Loucy (cell line): ENCODE measurements around the gene MMP2.

Source experiments
- H2AFZ ChIP-seq: fragments of 200-600 bp; sonication (generic); 2 replicates; pipeline ENCODE4 v1.6.0; 2016; ENCODE audit warnings: antibody characterized with exemption, mild to moderate bottlenecking, low read length, moderate library complexity
- H3F3A ChIP-seq: fragments of 200-600 bp; 2 replicates; pipeline ENCODE4 v1.6.0; 2016; ENCODE audit warnings: antibody characterized with exemption, low read depth, mild to moderate bottlenecking
- H3K27me3 ChIP-seq: fragments of 200-600 bp; sonication (generic); 2 replicates; pipeline ENCODE4 v1.6.1; 2014; ENCODE audit warnings: low read length, mild to moderate bottlenecking; ENCODE audit not compliant: insufficient read depth, poor library complexity, severe bottlenecking
- H3K36me3 ChIP-seq: fragments of 200-600 bp; sonication (generic); 2 replicates; pipeline ENCODE4 v1.6.1; 2016; ENCODE audit warnings: low read length; ENCODE audit not compliant: insufficient read depth
- H3K4me1 ChIP-seq: fragments of 200-600 bp; sonication (generic); 2 replicates; pipeline ENCODE4 v1.5.1; 2014; ENCODE audit warnings: low read length, mild to moderate bottlenecking; ENCODE audit not compliant: insufficient read depth, poor library complexity, severe bottlenecking
- H3K4me2 ChIP-seq: fragments of 200-600 bp; sonication (generic); 2 replicates; pipeline ENCODE4 v1.6.0; 2014; ENCODE audit warnings: antibody characterized with exemption, low read length, low read depth, mild to moderate bottlenecking; ENCODE audit not compliant: poor library complexity, severe bottlenecking
- H3K4me3 ChIP-seq: fragments of 200-600 bp; sonication (generic); 2 replicates; pipeline ENCODE4 v1.5.1; 2014; ENCODE audit warnings: low read length, mild to moderate bottlenecking, mixed read lengths; ENCODE audit not compliant: poor library complexity, severe bottlenecking
- H3K79me2 ChIP-seq: fragments of 200-600 bp; sonication (generic); 2 replicates; pipeline ENCODE4 v1.6.1; 2014; ENCODE audit warnings: low read length; ENCODE audit not compliant: insufficient read depth
- H3K9ac ChIP-seq: fragments of 200-600 bp; sonication (generic); 2 replicates; pipeline ENCODE4 v1.6.0; 2014; ENCODE audit warnings: mild to moderate bottlenecking, low read depth, low read length, moderate library complexity; ENCODE audit not compliant: poor library complexity, severe bottlenecking
- H3K9me2 ChIP-seq: fragments of 200-600 bp; sonication (generic); replicated peaks from 2 replicates; pipeline ENCODE4 v1.6.1; 2016; ENCODE audit warnings: low read depth, low read length, mixed read lengths
- H3K9me3 ChIP-seq: fragments of 200-600 bp; sonication (generic); 2 replicates; pipeline ENCODE4 v1.6.1; 2014; ENCODE audit warnings: mild to moderate bottlenecking, antibody characterized with exemption, low read length, low read depth; ENCODE audit not compliant: insufficient read depth
- H4K20me1 ChIP-seq: fragments of 200-600 bp; sonication (generic); 2 replicates; pipeline ENCODE4 v1.6.0; 2014; ENCODE audit warnings: antibody characterized with exemption, low read length, mild to moderate bottlenecking; ENCODE audit not compliant: insufficient read depth, poor library complexity, severe bottlenecking
- CTCF ChIP-seq: fragments of 200-600 bp; sonication (generic); conservative IDR thresholded peaks from 2 replicates; pipeline ENCODE4 v1.5.1; 2014; ENCODE audit warnings: mild to moderate bottlenecking, antibody characterized with exemption, low read length
- EZH2phosphoT487 ChIP-seq: fragments of 200-600 bp; IDR thresholded peaks from 2 replicates; pipeline ENCODE4 v1.6.1; 2018; ENCODE audit warnings: antibody characterized with exemption, mild to moderate bottlenecking, moderate library complexity, borderline replicate concordance

The MMP2 gene

GRCh38 chr16:55434000-55434399 is 45.0 kb upstream of the MMP2 start:
- H3K4me3 ChIP-seq = no peak overlapping the region
- H4K20me1 ChIP-seq = no peaks in the 10 kb centered on the region
- no peak for TF ChIP-seq EZH2phosphoT487
- TF ChIP-seq CTCF = no peak
- H3K4me1 ChIP-seq = peaks cover 54% of the 10 kb centered on the region
- no peaks in the 10 kb centered on the region for H3K27me3 ChIP-seq
- H3K9me2 ChIP-seq = no peaks in the 10 kb centered on the region
- H3K79me2 ChIP-seq = no peaks in the 10 kb centered on the region
- H2AFZ ChIP-seq = peak overlapping the region; percentile 14
- H3F3A ChIP-seq = no peaks in the 10 kb centered on the region
- H3K9me3 ChIP-seq = no peaks in the 10 kb centered on the region
- no peaks in the 10 kb centered on the region for H3K36me3 ChIP-seq
- H3K4me2 ChIP-seq = no peak overlapping the region
- H3K9ac ChIP-seq = peak overlapping the region; percentile 58

- peak overlapping the region; percentile 45 for H3K4me3 ChIP-seq
- H3K9me3 ChIP-seq = no peaks in the 10 kb centered on the region
- no peaks in the 10 kb centered on the region for H3K9me2 ChIP-seq
- no peaks in the 10 kb centered on the region for H3K79me2 ChIP-seq
- H3K4me2 ChIP-seq = peak overlapping the region; percentile 79
- H2AFZ ChIP-seq = peak overlapping the region; percentile 10; the same call in 1 of the 2 replicates
- peak overlapping the region; percentile 58 for H3K9ac ChIP-seq
- TF ChIP-seq CTCF = no peak
- no peak for TF ChIP-seq EZH2phosphoT487
- no peaks in the 10 kb centered on the region for H4K20me1 ChIP-seq
- no peaks in the 10 kb centered on the region for H3F3A ChIP-seq
- H3K36me3 ChIP-seq = no peaks in the 10 kb centered on the region
- H3K27me3 ChIP-seq = no peaks in the 10 kb centered on the region
- H3K4me1 ChIP-seq = peaks cover 59% of the 10 kb centered on the region
Observed at GRCh38 chr16:55435387-55435786, 43.6 kb upstream of the MMP2 start.

DNA sequence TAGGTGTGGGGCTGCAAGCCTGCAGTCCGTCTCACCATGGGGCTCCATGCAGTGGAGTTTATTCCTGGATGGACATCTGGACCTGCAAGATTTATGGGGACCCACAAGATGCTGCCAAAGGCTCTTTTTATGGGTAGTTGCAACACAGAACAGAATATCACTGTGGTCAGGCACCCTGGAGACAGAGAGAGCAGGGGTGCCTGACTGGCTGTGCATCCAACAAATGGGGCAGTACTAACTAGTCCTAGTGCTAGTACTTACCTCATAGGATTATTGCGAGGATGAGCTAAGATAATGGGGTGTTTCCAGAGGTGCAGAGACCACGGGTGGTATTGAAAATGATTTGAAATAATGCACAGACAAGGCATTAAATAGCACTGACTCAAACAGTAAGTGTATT is 42.4 kb upstream of the MMP2 start:
- TF ChIP-seq CTCF (no peak), EZH2phosphoT487 (no peak)

More for the DNA sequence above, 42.4 kb upstream of the MMP2 start:
- Histone ChIP-seq H3K27me3 (no peaks in the 10 kb centered on the region), H3K36me3 (no peaks in the 10 kb centered on the region), H3K79me2 (no peaks in the 10 kb centered on the region), H3K9me2 (no peaks in the 10 kb centered on the region), H3K4me2 (peak overlapping the region; percentile 79), H3K4me1 (peaks cover 59% of the 10 kb centered on the region), H4K20me1 (no peaks in the 10 kb centered on the region), H2AFZ (no peak overlapping the region), H3F3A (no peaks in the 10 kb centered on the region), H3K9ac (peak overlapping the region; percentile 21), H3K9me3 (no peaks in the 10 kb centered on the region), H3K4me3 (no peak overlapping the region)
